Measurements from ENCODE around the gene FBXO45. TPM values are rescaled to one million over a fixed set of nuclear protein-coding genes. Genes with fewer than 3 reads are reported as not detected.

FBXO45 gene
- total and polyA plus RNA-seq, 2 donors (not counting 1 experiment from before 2014, with no cell fraction given): 0.98 to 4.7 TPM

DNA sequence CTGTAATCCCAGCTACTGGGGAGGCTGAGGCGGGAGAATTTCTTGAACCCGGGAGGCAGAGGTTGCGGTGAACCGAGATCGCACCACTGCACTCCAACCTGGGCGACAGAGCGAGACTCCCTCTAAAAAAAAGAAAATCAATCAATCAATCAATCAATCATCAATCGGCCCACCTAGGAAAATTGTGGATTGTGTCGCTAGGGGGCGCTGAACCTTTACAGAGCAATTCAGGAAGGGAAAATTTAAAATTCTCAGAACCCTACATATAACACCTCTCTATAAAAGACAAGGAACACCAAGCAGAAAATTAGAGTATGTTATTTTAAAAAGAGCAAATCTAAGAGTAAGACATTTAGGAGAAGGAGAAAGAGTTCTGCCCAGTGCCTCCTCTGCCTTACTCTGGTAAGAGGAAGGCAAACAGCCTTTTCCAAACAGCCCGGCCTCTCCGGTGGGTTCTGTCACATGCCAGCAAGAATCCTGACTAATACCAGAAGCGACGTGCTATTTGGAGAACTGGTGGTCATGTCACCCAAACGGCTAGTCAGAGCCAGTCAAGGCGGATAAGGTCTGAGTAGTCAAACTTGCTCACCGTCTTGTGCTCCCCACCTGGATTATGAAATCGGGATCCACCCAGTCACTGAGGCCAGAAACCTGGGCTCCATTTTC is 31.0 kb upstream of the FBXO45 start:
- Histone ChIP-seq H3K4me3 (ENCODE audit: control extremely low read depth in 1 of 5, extremely low read depth in 1 of 5, insufficient read depth in 1 of 5, low read depth in 2 of 5, low read length in 4 of 5) (no peak overlapping the region), H4K20me1 (ENCODE audit: control insufficient read depth, insufficient read depth, low read length, poor library complexity, severe bottlenecking) (no peaks in the 10 kb centered on the region), H3K4me2 (replicated peaks; ENCODE audit: low read depth, low read length, poor library complexity, severe bottlenecking) (no peak overlapping the region), H2AFZ (ENCODE audit: insufficient read depth, low read depth, low read length, poor library complexity, severe bottlenecking) (no peak overlapping the region), H3K27ac (ENCODE audit: low read length in 2 of 2) (no peak overlapping the region), H3K36me3 (replicated peaks in 1 of 2; ENCODE audit: control extremely low read depth in 1 of 2, control insufficient read depth in 1 of 2, extremely low read depth in 1 of 2, insufficient read depth in 2 of 2, low read length in 1 of 2) (no peaks in the 10 kb centered on the region), H3K9me3 (ENCODE audit: control extremely low read depth in 1 of 3, control insufficient read depth in 2 of 3, insufficient read depth in 1 of 3, low read length in 2 of 3) (no peaks in the 10 kb centered on the region), H3K9ac (ENCODE audit: low read length) (no peak overlapping the region), H3K4me1 (ENCODE audit: control insufficient read depth in 2 of 2, insufficient read depth in 2 of 2, low read length in 2 of 2) (no peaks in the 10 kb centered on the region), H3K27me3 (replicated peaks in 1 of 4; ENCODE audit: control extremely low read depth in 1 of 4, control insufficient read depth in 3 of 4, insufficient read depth in 4 of 4, low read length in 3 of 4) (no peaks in the 10 kb centered on the region), H3K79me2 (ENCODE audit: control insufficient read depth, insufficient read depth, low read length) (no peaks in the 10 kb centered on the region)
- Mint-ChIP-seq H3K9me3 (ENCODE audit: insufficient read depth) (no peaks in the 10 kb centered on the region), H3K4me1 (no peaks in the 10 kb centered on the region), H3K27me3 (peaks cover 4% of the 10 kb centered on the region), H3K27ac (no peak overlapping the region), H3K4me3 (no peak overlapping the region)
- DNase-seq (peak; percentile 69), ATAC-seq (ENCODE audit: low read depth) (no peak)
- TF ChIP-seq EZH2 (IDR thresholded peaks at IDR 0.05; ENCODE audit: borderline replicate concordance, insufficient read depth, low read depth, low read length, poor library complexity, severe bottlenecking): no peak
- TF ChIP-seq, protein P1, sequence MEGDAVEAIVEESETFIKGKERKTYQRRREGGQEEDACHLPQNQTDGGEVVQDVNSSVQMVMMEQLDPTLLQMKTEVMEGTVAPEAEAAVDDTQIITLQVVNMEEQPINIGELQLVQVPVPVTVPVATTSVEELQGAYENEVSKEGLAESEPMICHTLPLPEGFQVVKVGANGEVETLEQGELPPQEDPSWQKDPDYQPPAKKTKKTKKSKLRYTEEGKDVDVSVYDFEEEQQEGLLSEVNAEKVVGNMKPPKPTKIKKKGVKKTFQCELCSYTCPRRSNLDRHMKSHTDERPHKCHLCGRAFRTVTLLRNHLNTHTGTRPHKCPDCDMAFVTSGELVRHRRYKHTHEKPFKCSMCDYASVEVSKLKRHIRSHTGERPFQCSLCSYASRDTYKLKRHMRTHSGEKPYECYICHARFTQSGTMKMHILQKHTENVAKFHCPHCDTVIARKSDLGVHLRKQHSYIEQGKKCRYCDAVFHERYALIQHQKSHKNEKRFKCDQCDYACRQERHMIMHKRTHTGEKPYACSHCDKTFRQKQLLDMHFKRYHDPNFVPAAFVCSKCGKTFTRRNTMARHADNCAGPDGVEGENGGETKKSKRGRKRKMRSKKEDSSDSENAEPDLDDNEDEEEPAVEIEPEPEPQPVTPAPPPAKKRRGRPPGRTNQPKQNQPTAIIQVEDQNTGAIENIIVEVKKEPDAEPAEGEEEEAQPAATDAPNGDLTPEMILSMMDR (IDR thresholded peaks at IDR 0.05): peak; percentile 86
- POLR2A ChIA-PET: no interaction called here
- intact Hi-C loops (cut with micrococcal nuclease): loop anchor here (1.0 kb wide), 1 partner anchor 31 kb away; the partner anchor contains the start of genes FBXO45 and WDR53
- CTCF ChIA-PET: interaction anchor here (0.6 to 3.0 kb wide), 7 partner anchors 9 to 434 kb away, joined by 3 to 9 read pairs (median 4); no protein-coding TSS in a partner anchor
- WGBS (ENCODE audit: insufficient coverage): 69% methylated on average over 13 of the region's 18 CpGs

DNA sequence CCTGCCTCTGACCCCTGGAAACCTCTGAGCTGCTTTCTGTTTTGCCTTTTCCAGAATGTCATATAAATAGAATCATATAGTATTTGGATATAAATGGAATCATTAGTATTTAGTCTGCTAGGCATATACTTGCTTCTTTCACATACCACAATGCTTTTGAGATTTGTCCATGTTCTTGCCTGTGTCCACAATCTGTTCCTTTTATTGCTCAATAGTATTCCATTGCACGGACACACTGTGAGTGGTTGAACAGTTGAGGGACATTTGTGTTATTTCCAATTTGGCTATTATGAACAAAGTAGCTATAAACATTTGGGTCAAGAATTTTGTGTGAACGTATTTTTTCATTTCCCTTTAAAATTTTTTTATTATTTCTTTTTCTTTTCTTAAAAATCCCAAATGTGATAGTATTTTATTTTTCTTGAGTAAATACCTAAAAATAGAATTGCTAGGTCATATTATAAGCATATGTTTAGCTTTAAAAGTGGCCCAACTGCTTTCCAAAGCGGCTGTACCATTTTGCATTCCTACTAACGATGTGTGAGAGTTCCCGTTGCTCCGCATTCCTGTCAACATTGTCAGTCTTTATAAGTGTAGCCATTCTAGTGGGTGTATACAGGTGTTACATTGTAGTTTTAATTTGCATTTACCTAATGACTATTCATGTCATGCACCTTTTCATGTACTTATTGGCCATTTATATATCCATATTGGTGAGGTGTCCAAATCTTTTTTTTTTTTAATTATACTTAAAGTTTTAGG is 26.6 kb upstream of the FBXO45 start:
- CTCF ChIA-PET: interaction anchor here (1.0 to 1.3 kb wide), 2 partner anchors 11 to 13 kb away, joined by 3 to 7 read pairs; no protein-coding TSS in a partner anchor

More for the DNA sequence above, 26.6 kb upstream of the FBXO45 start:
- H3K4me1 ChIP-seq (ENCODE audit: control insufficient read depth in 2 of 2, insufficient read depth in 2 of 2, low read length in 2 of 2): no peaks in the 10 kb centered on the region
- TF ChIP-seq, protein P1 (IDR thresholded peaks at IDR 0.05): no peak
- TF ChIP-seq EZH2 (IDR thresholded peaks at IDR 0.05; ENCODE audit: borderline replicate concordance, insufficient read depth, low read depth, low read length, poor library complexity, severe bottlenecking): no peak
- H3K27ac ChIP-seq (ENCODE audit: low read length in 2 of 2): no peak overlapping the region
- POLR2A ChIA-PET: no interaction called here
- H3K9me3 Mint-ChIP-seq (ENCODE audit: insufficient read depth): no peaks in the 10 kb centered on the region
- no peaks in the 10 kb centered on the region for H3K4me1 Mint-ChIP-seq
- ATAC-seq (ENCODE audit: low read depth) (no peak), DNase-seq (no peak)
- H3K27ac Mint-ChIP-seq: no peak overlapping the region
- H3K36me3 ChIP-seq (replicated peaks in 1 of 2; ENCODE audit: control extremely low read depth in 1 of 2, control insufficient read depth in 1 of 2, extremely low read depth in 1 of 2, insufficient read depth in 2 of 2, low read length in 1 of 2): no peaks in the 10 kb centered on the region
- no peak overlapping the region for H2AFZ ChIP-seq (ENCODE audit: insufficient read depth, low read depth, low read length, poor library complexity, severe bottlenecking)
- H3K79me2 ChIP-seq (ENCODE audit: control insufficient read depth, insufficient read depth, low read length): no peaks in the 10 kb centered on the region
- WGBS (ENCODE audit: insufficient coverage): no CpG with 5 or more reads among the region's 6 CpGs
- H3K27me3 Mint-ChIP-seq: peaks cover 4% of the 10 kb centered on the region
- H3K4me3 Mint-ChIP-seq: no peak overlapping the region
- intact Hi-C loops (cut with micrococcal nuclease): no loop called here
- no peak overlapping the region for H3K4me2 ChIP-seq (replicated peaks; ENCODE audit: low read depth, low read length, poor library complexity, severe bottlenecking)
- H3K4me3 ChIP-seq (ENCODE audit: control extremely low read depth in 1 of 5, extremely low read depth in 1 of 5, insufficient read depth in 1 of 5, low read depth in 2 of 5, low read length in 4 of 5): no peak overlapping the region
- H3K9me3 ChIP-seq (ENCODE audit: control extremely low read depth in 1 of 3, control insufficient read depth in 2 of 3, insufficient read depth in 1 of 3, low read length in 2 of 3): no peaks in the 10 kb centered on the region
- H3K9ac ChIP-seq (ENCODE audit: low read length): no peak overlapping the region
- no peaks in the 10 kb centered on the region for H3K27me3 ChIP-seq (replicated peaks in 1 of 4; ENCODE audit: control extremely low read depth in 1 of 4, control insufficient read depth in 3 of 4, insufficient read depth in 4 of 4, low read length in 3 of 4)
- no peaks in the 10 kb centered on the region for H4K20me1 ChIP-seq (ENCODE audit: control insufficient read depth, insufficient read depth, low read length, poor library complexity, severe bottlenecking)
